Cardiac muscle cell (in vitro differentiated cells and primary cell): ENCODE results near the gene OLIG2. TPM values are rescaled to one million over a fixed set of nuclear protein-coding genes. Genes with fewer than 3 reads are reported as not detected.

Source experiments
- DNase-seq, 2 donors: peaks; one replicate each; pipeline versions ENCODE4 v3.0.0 to v3.0.0-alpha.2; 2010 to 2017; ENCODE audit warnings: low read depth in 1 of 2, low spot score in 1 of 2
- H3K27ac ChIP-seq: fragments of 200-600 bp; sonication (generic); 2 replicates; pipeline ENCODE4 v1.5.1; 2016
- H3K27me3 ChIP-seq: fragments of 200-600 bp; sonication (generic); 2 replicates; pipeline ENCODE4 v1.6.0; 2016; ENCODE audit warnings: control low read depth
- H3K36me3 ChIP-seq: fragments of 200-600 bp; sonication (generic); 2 replicates; pipeline ENCODE4 v1.5.1; 2016; ENCODE audit warnings: control low read depth
- H3K4me1 ChIP-seq: fragments of 200-600 bp; sonication (generic); 2 replicates; pipeline ENCODE4 v1.8.1; 2017; ENCODE audit warnings: low read depth, mild to moderate bottlenecking, mixed run types
- H3K4me3 ChIP-seq: fragments of 200-600 bp; sonication (generic); 2 replicates; pipeline ENCODE4 v1.5.1; 2016; ENCODE audit warnings: mild to moderate bottlenecking
- H3K9me3 ChIP-seq: fragments of 200-600 bp; sonication (generic); 2 replicates; pipeline ENCODE4 v1.5.1; 2017; ENCODE audit warnings: low read depth, mild to moderate bottlenecking, control low read depth
- polyA plus RNA-seq: library from polyadenylated mRNA; unstranded; fragments of >200 nt; fragmentation: Nextera tagmentation; extraction: Ambion mirVana; gene quantifications from 2 replicates; pipeline ENCODE4 v1.2.1, GENCODE V29; 2016
- total RNA-seq: library from RNA; depleted of rRNA; stranded (reverse); fragments of >200 nt; gene quantifications from 2 replicates; pipeline ENCODE4 v1.2.3, GENCODE V29; 2016
- TF ChIP-seq, protein P1 (sequence below): IDR thresholded peaks from 2 replicates; pipeline ENCODE4 v1.5.1; 2012; ENCODE audit warnings: low read depth, mild to moderate bottlenecking, low read length

Gene OLIG2
- total and polyA plus RNA-seq, 2 experiments from 2014 or later, result 0.09 TPM; not detected in 1

DNA sequence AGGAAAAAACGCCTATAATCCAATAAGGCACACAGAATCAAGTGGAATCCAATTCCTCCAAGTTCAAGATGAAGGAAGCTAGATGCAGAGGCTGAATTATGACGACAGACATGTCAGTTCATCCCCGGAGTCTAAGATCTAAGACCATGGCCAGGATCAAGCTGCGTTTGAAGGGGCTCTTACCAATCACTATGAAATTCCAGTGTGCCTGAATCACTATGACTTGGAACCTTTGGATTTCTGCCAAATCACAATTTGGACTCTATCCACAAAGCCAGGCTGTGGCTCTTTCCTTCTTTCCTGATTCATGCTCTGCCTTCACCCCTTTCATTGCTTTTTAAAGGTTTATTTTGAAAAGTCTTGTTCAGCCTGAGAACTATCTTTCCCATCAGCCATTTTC, 17.1 kb downstream of the OLIG2 start:
- peaks cover 94% of the 10 kb centered on the region for H3K27me3 ChIP-seq
- peak in 1 of 2 donors; percentile 91 for DNase-seq
- no peaks in the 10 kb centered on the region for H3K4me1 ChIP-seq
- no peak overlapping the region for H3K27ac ChIP-seq
- TF ChIP-seq, protein P1, sequence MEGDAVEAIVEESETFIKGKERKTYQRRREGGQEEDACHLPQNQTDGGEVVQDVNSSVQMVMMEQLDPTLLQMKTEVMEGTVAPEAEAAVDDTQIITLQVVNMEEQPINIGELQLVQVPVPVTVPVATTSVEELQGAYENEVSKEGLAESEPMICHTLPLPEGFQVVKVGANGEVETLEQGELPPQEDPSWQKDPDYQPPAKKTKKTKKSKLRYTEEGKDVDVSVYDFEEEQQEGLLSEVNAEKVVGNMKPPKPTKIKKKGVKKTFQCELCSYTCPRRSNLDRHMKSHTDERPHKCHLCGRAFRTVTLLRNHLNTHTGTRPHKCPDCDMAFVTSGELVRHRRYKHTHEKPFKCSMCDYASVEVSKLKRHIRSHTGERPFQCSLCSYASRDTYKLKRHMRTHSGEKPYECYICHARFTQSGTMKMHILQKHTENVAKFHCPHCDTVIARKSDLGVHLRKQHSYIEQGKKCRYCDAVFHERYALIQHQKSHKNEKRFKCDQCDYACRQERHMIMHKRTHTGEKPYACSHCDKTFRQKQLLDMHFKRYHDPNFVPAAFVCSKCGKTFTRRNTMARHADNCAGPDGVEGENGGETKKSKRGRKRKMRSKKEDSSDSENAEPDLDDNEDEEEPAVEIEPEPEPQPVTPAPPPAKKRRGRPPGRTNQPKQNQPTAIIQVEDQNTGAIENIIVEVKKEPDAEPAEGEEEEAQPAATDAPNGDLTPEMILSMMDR, result no peak
- no peaks in the 10 kb centered on the region for H3K36me3 ChIP-seq
- no peaks in the 10 kb centered on the region for H3K9me3 ChIP-seq
- H3K4me3 ChIP-seq, result no peak overlapping the region

DNA sequence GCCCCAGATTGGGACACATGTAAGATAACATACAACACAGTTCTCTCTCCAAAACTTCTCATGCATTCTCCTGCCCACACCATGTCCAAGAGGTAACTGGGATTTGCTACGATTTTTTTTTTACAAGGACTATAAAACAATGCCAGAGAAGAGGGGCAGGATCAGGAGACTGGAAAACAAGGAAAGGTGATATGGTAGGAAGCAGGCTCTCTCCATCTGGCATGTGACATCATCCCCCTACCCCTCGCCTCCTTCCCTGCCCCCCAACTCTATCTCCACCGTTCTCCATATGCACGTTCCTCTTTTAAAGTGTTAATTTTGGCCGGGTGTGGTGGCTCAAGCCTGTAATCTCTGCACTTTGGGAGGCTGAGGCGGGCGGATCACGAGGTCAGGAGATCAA, 20.7 kb downstream of the OLIG2 start:
- no peaks in the 10 kb centered on the region for H3K4me1 ChIP-seq
- peaks cover 85% of the 10 kb centered on the region for H3K27me3 ChIP-seq
- TF ChIP-seq, protein P1, result no peak
- no peak for DNase-seq
- no peaks in the 10 kb centered on the region for H3K36me3 ChIP-seq
- H3K4me3 ChIP-seq, result no peak overlapping the region
- no peak overlapping the region for H3K27ac ChIP-seq
- H3K9me3 ChIP-seq, result no peaks in the 10 kb centered on the region

DNA sequence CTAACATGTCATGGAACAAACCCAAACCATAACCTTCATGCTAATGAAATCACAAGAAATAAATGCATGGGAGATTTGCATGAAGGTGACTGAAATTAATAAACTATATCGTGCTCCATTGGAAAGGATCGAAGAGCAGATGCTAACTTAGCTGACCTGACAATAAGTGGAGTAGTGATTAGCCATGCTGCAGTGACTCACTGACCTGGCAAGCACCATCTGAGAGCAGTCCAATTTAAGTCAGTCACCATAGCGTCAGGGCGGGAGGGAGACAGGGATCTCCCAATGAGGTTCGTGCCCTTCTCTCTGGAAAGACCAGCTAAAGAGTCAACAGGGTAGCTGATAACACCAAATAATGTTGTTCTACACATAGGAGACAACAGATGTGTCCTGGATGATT, 21.5 kb downstream of the OLIG2 start:
- Histone ChIP-seq H3K27me3 (peaks cover 81% of the 10 kb centered on the region), H3K27ac (no peak overlapping the region), H3K4me1 (no peaks in the 10 kb centered on the region), H3K9me3 (no peaks in the 10 kb centered on the region), H3K4me3 (no peak overlapping the region), H3K36me3 (no peaks in the 10 kb centered on the region)
- TF ChIP-seq, protein P1, result no peak
- peak in 1 of 2 donors; percentile 56 for DNase-seq

DNA sequence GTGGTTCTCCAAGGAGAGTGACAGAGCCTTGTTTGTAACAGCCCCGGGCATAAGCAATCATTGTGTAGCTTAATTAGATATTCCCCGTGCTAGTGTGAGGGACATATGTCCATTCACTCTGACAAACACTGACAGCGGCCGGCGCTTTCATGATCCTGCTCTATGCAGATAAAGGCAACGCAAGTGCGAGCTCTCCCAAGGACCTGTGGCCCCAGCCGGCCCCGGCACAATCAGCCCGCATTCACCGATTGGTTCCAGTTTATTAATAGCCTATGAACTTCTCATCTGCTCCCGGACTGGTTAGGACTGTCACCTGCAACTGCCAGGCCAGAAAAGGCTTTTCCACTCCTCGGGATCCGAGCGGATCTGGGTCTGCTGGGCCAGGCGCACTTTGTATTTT, 26.2 kb downstream of the OLIG2 start:
- no peaks in the 10 kb centered on the region for H3K9me3 ChIP-seq
- H3K4me3 ChIP-seq, result no peak overlapping the region
- no peak overlapping the region for H3K27ac ChIP-seq
- TF ChIP-seq, protein P1, result no peak
- H3K27me3 ChIP-seq, result peaks cover 71% of the 10 kb centered on the region
- DNase-seq, result no peak
- H3K4me1 ChIP-seq, result no peaks in the 10 kb centered on the region
- H3K36me3 ChIP-seq, result no peaks in the 10 kb centered on the region

DNA sequence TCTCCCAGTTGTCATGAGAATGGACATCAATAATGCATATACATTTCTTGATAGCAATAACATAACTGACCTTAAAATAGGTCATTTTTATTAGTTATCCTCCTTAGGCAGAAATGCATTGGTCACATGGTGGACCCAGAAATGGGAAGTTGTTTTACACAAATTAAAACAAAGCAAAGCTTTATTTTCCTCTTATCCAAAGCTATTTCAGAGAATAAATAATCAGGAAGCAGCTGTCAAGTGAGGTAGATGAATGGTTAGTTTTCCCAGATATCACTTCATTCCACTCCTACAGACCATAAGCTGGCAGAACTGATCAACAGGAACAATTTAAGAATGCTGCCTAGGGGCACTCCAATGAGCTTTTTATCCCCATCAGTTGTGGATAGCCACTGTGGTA, 28.2 kb downstream of the OLIG2 start:
- Histone ChIP-seq H3K27me3 (peaks cover 66% of the 10 kb centered on the region), H3K4me1 (no peaks in the 10 kb centered on the region), H3K9me3 (no peaks in the 10 kb centered on the region), H3K4me3 (no peak overlapping the region), H3K36me3 (no peaks in the 10 kb centered on the region), H3K27ac (no peak overlapping the region)
- no peak for DNase-seq
- TF ChIP-seq, protein P1, result no peak

DNA sequence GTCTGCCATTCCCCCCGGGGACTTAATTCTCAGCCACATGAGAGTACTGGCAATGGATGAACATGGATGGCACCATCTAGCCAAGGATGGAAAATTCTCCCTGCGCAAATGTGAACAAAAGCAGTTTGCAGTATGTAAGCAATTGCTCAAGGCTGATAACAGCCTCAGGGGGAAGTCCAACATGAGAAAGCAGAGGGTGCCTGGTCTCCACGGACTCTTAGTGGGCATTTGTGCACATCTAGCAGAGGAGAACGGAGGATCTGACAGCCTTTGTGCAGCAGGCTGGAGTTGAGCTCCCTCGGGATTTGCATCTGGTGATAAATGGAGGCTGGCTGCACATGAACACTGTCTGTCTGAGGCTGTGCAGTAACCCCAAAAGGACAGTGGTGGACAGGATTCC, 30.3 kb downstream of the OLIG2 start:
- no peaks in the 10 kb centered on the region for H3K4me1 ChIP-seq
- H3K36me3 ChIP-seq, result no peaks in the 10 kb centered on the region
- no peak overlapping the region for H3K27ac ChIP-seq
- peaks cover 73% of the 10 kb centered on the region for H3K27me3 ChIP-seq
- DNase-seq, result no peak
- H3K9me3 ChIP-seq, result no peaks in the 10 kb centered on the region
- TF ChIP-seq, protein P1, result no peak
- H3K4me3 ChIP-seq, result no peak overlapping the region
